Chondrocyte (in vitro differentiated cells): ENCODE data around the gene ACSM4. TPM values are rescaled to one million over a fixed set of nuclear protein-coding genes. Genes with fewer than 3 reads are reported as not detected.

Experiments used
- DNase-seq: peaks from one replicate; pipeline ENCODE4 v3.0.0; 2021; ENCODE audit warnings: mixed read lengths, low spot score
- H3K27ac Mint-ChIP-seq: one replicate; pipeline ENCODE4 v1.8.0; 2021; ENCODE audit warnings: mild to moderate bottlenecking, moderate library complexity, mixed read lengths; ENCODE audit not compliant: unreplicated experiment
- H3K27me3 Mint-ChIP-seq: 2 replicates; pipeline ENCODE4 v1.8.0; 2021; ENCODE audit warnings: low read depth, mixed read lengths
- H3K36me3 Mint-ChIP-seq: 2 replicates; pipeline ENCODE4 v1.8.0; 2021; ENCODE audit warnings: low read depth, mixed read lengths
- H3K4me1 Mint-ChIP-seq: 2 replicates; pipeline ENCODE4 v1.8.0; 2021; ENCODE audit warnings: low read depth, mild to moderate bottlenecking, mixed read lengths
- H3K4me3 Mint-ChIP-seq: one replicate; pipeline ENCODE4 v1.8.0; 2021; ENCODE audit warnings: mild to moderate bottlenecking, moderate library complexity, mixed read lengths; ENCODE audit not compliant: unreplicated experiment
- H3K9me3 Mint-ChIP-seq: 2 replicates; pipeline ENCODE4 v1.8.0; 2021; ENCODE audit warnings: low read depth, mixed read lengths
- CTCF ChIP-seq: fragments of 200-600 bp; sonication (generic); IDR thresholded peaks from 2 replicates; pipeline ENCODE4 v1.5.0; 2021; ENCODE audit warnings: antibody characterized with exemption, mild to moderate bottlenecking, moderate library complexity
- total RNA-seq: library from RNA; stranded (reverse); gene quantifications from 3 replicates; pipeline ENCODE4 v1.2.1, GENCODE V29; 2021

ACSM4 gene
- total RNA-seq, 1 donor from 2014 or later, result not detected

DNA sequence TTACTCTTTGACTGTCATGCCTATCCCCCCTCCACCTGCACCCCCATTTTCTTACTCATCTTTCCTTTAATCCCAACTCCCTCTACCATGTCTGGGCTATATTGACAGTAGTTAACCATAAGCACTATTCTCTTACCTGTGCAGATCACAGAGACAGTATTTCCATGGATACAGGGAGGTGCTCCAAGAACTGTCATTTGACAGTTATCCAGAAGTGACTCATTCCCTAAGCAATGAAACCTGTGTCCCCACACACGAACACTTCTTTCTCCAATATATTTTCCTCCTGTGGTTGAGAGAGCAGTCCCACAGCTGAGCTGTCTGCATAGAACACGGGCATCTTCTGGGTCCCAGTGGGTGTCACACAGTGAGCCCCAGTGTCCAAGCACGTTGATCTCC is 71.3 kb downstream of the ACSM4 start:
- no peak for TF ChIP-seq CTCF
- Mint-ChIP-seq H3K9me3 (peaks cover 6% of the 10 kb centered on the region), H3K36me3 (no peaks in the 10 kb centered on the region), H3K4me1 (no peaks in the 10 kb centered on the region), H3K27ac (no peak overlapping the region), H3K27me3 (no peaks in the 10 kb centered on the region), H3K4me3 (no peak overlapping the region)
- DNase-seq, result no peak

DNA sequence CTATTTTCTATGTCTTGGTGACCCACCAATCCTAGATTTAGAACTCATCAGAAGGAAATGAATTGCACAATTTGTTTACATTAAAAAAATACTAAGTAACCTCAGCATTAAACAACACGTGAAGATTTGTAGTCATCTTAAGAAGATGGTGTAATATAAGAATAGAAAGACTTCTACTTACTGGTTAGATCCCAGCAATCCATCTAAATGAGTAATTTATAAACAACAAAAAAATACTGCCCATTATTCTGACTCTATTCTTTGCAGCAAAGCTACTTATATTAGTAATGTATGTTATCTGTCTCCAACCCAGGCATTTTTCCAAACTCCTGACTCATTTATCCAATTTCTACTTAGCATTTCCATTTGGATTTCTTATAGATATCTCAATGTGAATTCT is 72.3 kb downstream of the ACSM4 start:
- Mint-ChIP-seq H3K4me1 (no peaks in the 10 kb centered on the region), H3K4me3 (no peak overlapping the region), H3K36me3 (no peaks in the 10 kb centered on the region), H3K27ac (no peak overlapping the region), H3K27me3 (no peaks in the 10 kb centered on the region), H3K9me3 (no peaks in the 10 kb centered on the region)
- no peak for DNase-seq
- TF ChIP-seq CTCF, result no peak

Other genes starting within 250 kb of the ACSM4 start
- gene C1S, start 243.4 kb upstream of the ACSM4 start, total RNA-seq, result 20.8 to 24.2 TPM (median 22.8 TPM) in 3 replicates
- 19.7 to 21.9 TPM (median 19.8 TPM) in 3 replicates for gene C1R, start 211.6 kb upstream of the ACSM4 start, total RNA-seq
- gene C1RL, start 194.9 kb upstream of the ACSM4 start, total RNA-seq, result 20.3 to 21.0 TPM (median 20.4 TPM) in 3 replicates
- not detected in 3 replicates for gene RBP5, start 175.2 kb upstream of the ACSM4 start, total RNA-seq
- gene CLSTN3, start 173.7 kb upstream of the ACSM4 start, total RNA-seq, result 15.5 to 19.9 TPM (median 18.2 TPM) in 3 replicates
- gene PEX5, start 114.4 kb upstream of the ACSM4 start, total RNA-seq, result 25.1 to 26.0 TPM (median 25.5 TPM) in 3 replicates
- gene CD163L1, start 140.1 kb downstream of the ACSM4 start, total RNA-seq, result 1.0 to 5.2 TPM (median 3.8 TPM) in 3 replicates
- 0.05 TPM in 1 of 3 replicates, not detected in the others for gene CD163, start 199.7 kb downstream of the ACSM4 start, total RNA-seq